Measurements from ENCODE around the gene BLVRA. TPM values are rescaled to one million over a fixed set of nuclear protein-coding genes. Genes with fewer than 3 reads are reported as not detected.
"Not testable (repeated sequence)": the region's sequence is repeated elsewhere in the genome, so short reads cannot be mapped to it uniquely, and the experiment has no call there.

Gene BLVRA
- total RNA-seq, 1 donor: 24.0 TPM

- DNase-seq (ENCODE audit: low read depth): no peak
- no peak overlapping the region for H3K4me3 ChIP-seq (ENCODE audit: low read depth, low read length)
- no peak for TF ChIP-seq CTCF (IDR thresholded peaks at IDR 0.05; ENCODE audit: insufficient read depth, low read length)
These were observed 10.8 kb downstream of the BLVRA start for GRCh38 chr7:43769281-43769680.

- no peak for TF ChIP-seq CTCF (IDR thresholded peaks at IDR 0.05; ENCODE audit: insufficient read depth, low read length)
- H3K4me3 ChIP-seq (ENCODE audit: low read depth, low read length): no peak overlapping the region
- DNase-seq (ENCODE audit: low read depth): no peak
These were observed 11.4 kb downstream of the BLVRA start for GRCh38 chr7:43769791-43770465.

GRCh38 chr7:43771128-43771527 lies 12.6 kb downstream of the BLVRA start:
- TF ChIP-seq CTCF (IDR thresholded peaks at IDR 0.05; ENCODE audit: insufficient read depth, low read length): no peak
- no peak overlapping the region for H3K4me3 ChIP-seq (ENCODE audit: low read depth, low read length)
- no peak for DNase-seq (ENCODE audit: low read depth)

- no peak overlapping the region for H3K4me3 ChIP-seq (ENCODE audit: low read depth, low read length)
- no peak for DNase-seq (ENCODE audit: low read depth)
- TF ChIP-seq CTCF (IDR thresholded peaks at IDR 0.05; ENCODE audit: insufficient read depth, low read length): no peak
These were observed 13.1 kb downstream of the BLVRA start for GRCh38 chr7:43771573-43771972.

GRCh38 chr7:43773268-43773667 lies 14.8 kb downstream of the BLVRA start:
- DNase-seq (ENCODE audit: low read depth); H3K4me3 ChIP-seq (ENCODE audit: low read depth, low read length): not testable (repeated sequence)

GRCh38 chr7:43775255-43775654 lies 16.8 kb downstream of the BLVRA start:
- not testable (repeated sequence) for H3K4me3 ChIP-seq (ENCODE audit: low read depth, low read length); DNase-seq (ENCODE audit: low read depth)

GRCh38 chr7:43778293-43779044 lies 20.0 kb downstream of the BLVRA start:
- DNase-seq (ENCODE audit: low read depth); H3K4me3 ChIP-seq (ENCODE audit: low read depth, low read length): not testable (repeated sequence)

GRCh38 chr7:43779045-43779812 lies 20.7 kb downstream of the BLVRA start:
- TF ChIP-seq CTCF (IDR thresholded peaks at IDR 0.05; ENCODE audit: insufficient read depth, low read length): no peak
- peak; percentile 9 for DNase-seq (ENCODE audit: low read depth)
- no peak overlapping the region for H3K4me3 ChIP-seq (ENCODE audit: low read depth, low read length)

Data from fibroblast of the aortic adventitia (primary cell).